Heart left ventricle (tissue), 16 donors: ENCODE data around the gene SMYD4. TPM values are rescaled to one million over a fixed set of nuclear protein-coding genes. Genes with fewer than 3 reads are reported as not detected.
"Not testable (repeated sequence)": the region's sequence is repeated elsewhere in the genome, so short reads cannot be mapped to it uniquely, and the experiment has no call there.

ENCODE experiments used
- ATAC-seq, 4 donors: fragments of 200-7000 bp; cut with Tn5 transposase; one replicate each; pipeline ENCODE4 v1.9.1; 2020 to 2022; ENCODE audit warnings: moderate library complexity in 4 of 4, mild to moderate bottlenecking in 3 of 4, moderate number of reproducible peaks in 1 of 4
- DNase-seq, 5 donors: peaks; one replicate each; pipeline ENCODE4 v3.0.0-alpha.2; 2020
- H3K27ac ChIP-seq, 12 donors: fragments of 200-600 bp; sonication (generic) in 4 of 12; one replicate each; pipeline versions ENCODE4 v1.5.0 to v1.8.0; 2016 to 2022; ENCODE audit warnings: mild to moderate bottlenecking in 2 of 12
- H3K27me3 ChIP-seq, 9 donors: fragments of 200-600 bp; sonication (generic) in 2 of 9; one replicate each; pipeline versions ENCODE4 v1.5.1 to v1.8.0; 2016 to 2022; ENCODE audit warnings: mild to moderate bottlenecking in 3 of 9
- H3K36me3 ChIP-seq, 9 donors: fragments of 200-600 bp; sonication (generic) in 2 of 9; one replicate each; pipeline versions ENCODE4 v1.5.0 to v1.8.0; 2018 to 2022; ENCODE audit warnings: mild to moderate bottlenecking in 2 of 9
- H3K4me1 ChIP-seq, 12 donors: fragments of 200-600 bp; sonication (generic) in 4 of 12; one replicate each; pipeline versions ENCODE4 v1.5.0 to v1.8.0; 2016 to 2022; ENCODE audit warnings: mild to moderate bottlenecking in 3 of 12
- H3K4me3 ChIP-seq, 12 donors: fragments of 200-600 bp; sonication (generic) in 4 of 12; one replicate each; pipeline versions ENCODE4 v1.5.0 to v1.8.0; 2017 to 2022; ENCODE audit warnings: mild to moderate bottlenecking in 9 of 12, moderate library complexity in 4 of 12
- H3K9me3 ChIP-seq, 12 donors: fragments of 200-600 bp; sonication (generic) in 4 of 12; one replicate each; pipeline versions ENCODE4 v1.5.0 to v1.8.0; 2016 to 2022; ENCODE audit warnings: mild to moderate bottlenecking in 1 of 12
- CTCF ChIP-seq, 12 donors: fragments of 200-600 bp; sonication (generic) in 4 of 12; IDR thresholded peaks; one replicate each; pipeline versions ENCODE4 v1.5.0 to v1.8.0; 2018 to 2022; ENCODE audit warnings: antibody characterized with exemption in 12 of 12, mild to moderate bottlenecking in 5 of 12
- POLR2A ChIP-seq, 2 donors: fragments of 450-650 bp; IDR thresholded peaks; one replicate each; pipeline ENCODE4 v1.6.1; 2017; ENCODE audit warnings: antibody characterized with exemption in 2 of 2, mild to moderate bottlenecking in 2 of 2, moderate library complexity in 2 of 2
- WGBS, 4 donors: extraction: QIAGEN DNeasy Blood & Tissue Kit in 2 of 4; methylation state at CpG; one replicate each; pipeline versions ENCODE4 v1.1.5 to v1.1.7; 2013 to 2018; 5-methylcytosine and 5-hydroxymethylcytosine counted together
- intact Hi-C, 10 donors: fragments of 100-400 bp; cut with DNase I; formaldehyde crosslinking; loops; one replicate each; pipeline versions ENCODE4 v1.11.1 to v1.14.2; 2022
- polyA plus RNA-seq, 2 donors: library from polyadenylated mRNA; stranded (reverse); fragments of 200-250 nt; gene quantifications; one replicate each; pipeline ENCODE4 v1.2.3, GENCODE V29; 2013
- total RNA-seq, 9 donors: library from RNA; depleted of rRNA in 2 of 9; stranded (reverse); fragments of >200 nt in 2 of 9; fragmentation: NEBNext Ultra II Directional in 3 of 9; extraction: Animal tissue kit (Norgen Biotek cat#: 25700) in 3 of 9; gene quantifications; one replicate each; pipeline versions ENCODE4 v1.1.0 to v1.2.4, GENCODE V29; 2016 to 2023
- donor health status: ischemic (EF 13 %, LVEDD 7.1; RV severe dilation, severe dysfunction).
- donor health status: healthy with polysubstance abuse.
- donor health status: DM: no; HTN: yes; CAD: no.
- donor health status: DM: no; HTN: no; CAD: no.
- donor health status: ischemic (EF 25% LVEDD 6.9; RV normal size, moderate dysfunction).
- donor health status: ischemic (EF 25% LVEDD 5.7; RV mildly dilated, moderate dysfunction).
- donor health status: healthy.
- donor health status: DM: yes; HTN: yes; CAD: no.
- donor health status: ischemic (EF 35%, LVEDD 5.7; RV mildly dilated, moderate dysfunction).
- donor health status: nonischemic (EF 11% LVEDD 7.7; RV severe dilation, severe dysfunction).
- donor health status: DM: yes; HTN: yes; CAD: no.
- donor health status: PGD.
- donor health status: ischemic (EF 29% LVEDD 5.4; RV normal size, mild dysfunction).
- donor health status: nonischemic (EF 23%, LVEDD 6.1; RV moderate dilation, normal function).

SMYD4 gene
- total and polyA plus RNA-seq, 11 donors: 5.2 to 15.9 (median 7.9) TPM

GRCh38 chr17:1803280-1803679 is 26.4 kb downstream of the SMYD4 start:
- intact Hi-C loops: no loop called here
- DNase-seq (no peak), ATAC-seq (no peak)
- Histone ChIP-seq H3K27me3 (no peaks in the 10 kb centered on the region), H3K36me3 (peaks cover 0 to 64% (median 35%) of the 10 kb centered on the region in 9 donors), H3K9me3 (no peaks in the 10 kb centered on the region), H3K4me1 (peaks cover 0 to 17% (median 5%) of the 10 kb centered on the region in 12 donors), H3K4me3 (no peak overlapping the region), H3K27ac (no peak overlapping the region)
- no peak for TF ChIP-seq CTCF (IDR thresholded peaks at IDR 0.05)
- no peak for TF ChIP-seq POLR2A (IDR thresholded peaks at IDR 0.05)
- 87 to 95% (median 91%) methylated on average over 6 of the region's 6 CpGs for WGBS, 4 donors

- WGBS, 4 donors: 91 to 100% (median 97%) methylated on average over 1 of the region's 1 CpG
- ATAC-seq (no peak), DNase-seq (no peak)
- Histone ChIP-seq H3K4me3 (no peak overlapping the region), H3K27ac (no peak overlapping the region), H3K27me3 (no peaks in the 10 kb centered on the region), H3K9me3 (no peaks in the 10 kb centered on the region), H3K36me3 (peaks cover 0 to 60% (median 35%) of the 10 kb centered on the region in 9 donors), H3K4me1 (peaks cover 0 to 25% (median 6%) of the 10 kb centered on the region in 12 donors)
- TF ChIP-seq POLR2A (IDR thresholded peaks at IDR 0.05) (no peak), CTCF (IDR thresholded peaks at IDR 0.05) (no peak)
- intact Hi-C loops: no loop called here
These were observed 27.3 kb downstream of the SMYD4 start for GRCh38 chr17:1802429-1802828.

- H3K36me3 ChIP-seq: peaks cover 0 to 54% (median 32%) of the 10 kb centered on the region in 9 donors
These were observed 29.0 kb downstream of the SMYD4 start for GRCh38 chr17:1800712-1801111.

GRCh38 chr17:1800240-1800639 is 29.5 kb downstream of the SMYD4 start:
- H3K27ac ChIP-seq: peak overlapping the region in 11 of 12 donors; percentile 3 to 89 (median 61)
- H3K4me3 ChIP-seq: no peak overlapping the region
- peak in 3 of 5 donors; percentile 29 to 79 (median 62) for DNase-seq
- H3K36me3 ChIP-seq: peaks cover 0 to 54% (median 32%) of the 10 kb centered on the region in 9 donors
- intact Hi-C loops: no loop called here
- peaks cover 0 to 37% (median 15%) of the 10 kb centered on the region in 12 donors for H3K4me1 ChIP-seq
- no peaks in the 10 kb centered on the region for H3K27me3 ChIP-seq
- no peaks in the 10 kb centered on the region for H3K9me3 ChIP-seq
- 61 to 68% (median 67%) methylated on average over 7 of the region's 7 CpGs for WGBS, 4 donors
- TF ChIP-seq CTCF (IDR thresholded peaks at IDR 0.05): peak in 1 of 12 donors; percentile 22
- TF ChIP-seq POLR2A (IDR thresholded peaks at IDR 0.05): no peak
- peak; percentile 82 to 87 (median 84) for ATAC-seq

More at GRCh38 chr17:1800712-1801111, 29.0 kb downstream of the SMYD4 start:
- DNase-seq: no peak
- Histone ChIP-seq H3K9me3 (no peaks in the 10 kb centered on the region), H3K27me3 (no peaks in the 10 kb centered on the region), H3K27ac (peak overlapping the region in 11 of 12 donors; percentile 3 to 89 (median 61)), H3K4me3 (no peak overlapping the region), H3K4me1 (peaks cover 0 to 34% (median 15%) of the 10 kb centered on the region in 12 donors)
- no peak for ATAC-seq
- TF ChIP-seq CTCF (IDR thresholded peaks at IDR 0.05) (no peak), POLR2A (IDR thresholded peaks at IDR 0.05) (no peak)
- WGBS, 4 donors: 76 to 88% (median 79%) methylated on average over 4 of the region's 4 CpGs
- intact Hi-C loops: no loop called here

GRCh38 chr17:1797846-1798245 is 31.9 kb downstream of the SMYD4 start:
- H3K9me3 ChIP-seq, ATAC-seq, H3K27me3 ChIP-seq, DNase-seq, H3K4me3 ChIP-seq: not testable (repeated sequence)
- Histone ChIP-seq H3K27ac (peak overlapping the region in 11 of 12 donors; percentile 47 to 85 (median 77)), H3K4me1 (peaks cover 0 to 37% (median 15%) of the 10 kb centered on the region in 12 donors), H3K36me3 (peaks cover 0 to 35% (median 19%) of the 10 kb centered on the region in 9 donors)
- WGBS, 4 donors: 90 to 97% (median 94%) methylated on average over 8 of the region's 8 CpGs
- intact Hi-C loops: loop anchor here in 2 of 10 donors (10.0 kb wide), 2 partner anchors 47 to 227 kb away; partner anchors contain the start of gene RTN4RL1 (in 1 of the 2)
